AG09309 (cell line): Measurements from ENCODE around the gene ROR2.

Source experiments
- DNase-seq: peaks from one replicate; pipeline ENCODE4 v3.0.0-alpha.2; 2010; ENCODE audit warnings: low read depth
- H3K4me3 ChIP-seq: 2 replicates; pipeline ENCODE4 v1.5.1; 2011; ENCODE audit warnings: mild to moderate bottlenecking, low read depth, low read length, moderate library complexity; ENCODE audit not compliant: control insufficient read depth
- CTCF ChIP-seq: IDR thresholded peaks from 2 replicates; pipeline ENCODE4 v1.5.1; 2011; ENCODE audit warnings: mild to moderate bottlenecking, low read depth, low read length, inconsistent platforms; ENCODE audit not compliant: insufficient read depth, control insufficient read depth; ENCODE audit errors: missing control alignments

ROR2 gene

GRCh38 chr9:91693226-91693625 lies 256.8 kb downstream of the ROR2 start:
- H3K4me3 ChIP-seq = no peak overlapping the region
- no peak for TF ChIP-seq CTCF
- DNase-seq = no peak

- TF ChIP-seq CTCF = no peak
- H3K4me3 ChIP-seq = no peak overlapping the region
These were observed 259.3 kb downstream of the ROR2 start for GRCh38 chr9:91690540-91691249.

GRCh38 chr9:91689006-91689405 lies 261.0 kb downstream of the ROR2 start:
- TF ChIP-seq CTCF = no peak

More at GRCh38 chr9:91690540-91691249, 259.3 kb downstream of the ROR2 start:
- no peak for DNase-seq

GRCh38 chr9:91683269-91683668 lies 266.8 kb downstream of the ROR2 start:
- DNase-seq = no peak
- no peak for TF ChIP-seq CTCF
- H3K4me3 ChIP-seq = no peak overlapping the region

More at GRCh38 chr9:91689006-91689405, 261.0 kb downstream of the ROR2 start:
- no peak overlapping the region for H3K4me3 ChIP-seq
- no peak for DNase-seq

- DNase-seq = peak; percentile 55
- no peak for TF ChIP-seq CTCF
- no peak overlapping the region for H3K4me3 ChIP-seq
These were observed 267.2 kb downstream of the ROR2 start for GRCh38 chr9:91682806-91683205.

- DNase-seq = no peak
- TF ChIP-seq CTCF = peak; percentile 95
These were observed 268.3 kb downstream of the ROR2 start for GRCh38 chr9:91681461-91682305.

More at GRCh38 chr9:91681461-91682305, 268.3 kb downstream of the ROR2 start:
- no peak overlapping the region for H3K4me3 ChIP-seq
